ENCODE results near the gene ZNF385B.

ZNF385B gene

GRCh38 chr2:179619947-179620467 is 241.4 kb downstream of the ZNF385B start:
- DNase-seq, result no peak

DNA sequence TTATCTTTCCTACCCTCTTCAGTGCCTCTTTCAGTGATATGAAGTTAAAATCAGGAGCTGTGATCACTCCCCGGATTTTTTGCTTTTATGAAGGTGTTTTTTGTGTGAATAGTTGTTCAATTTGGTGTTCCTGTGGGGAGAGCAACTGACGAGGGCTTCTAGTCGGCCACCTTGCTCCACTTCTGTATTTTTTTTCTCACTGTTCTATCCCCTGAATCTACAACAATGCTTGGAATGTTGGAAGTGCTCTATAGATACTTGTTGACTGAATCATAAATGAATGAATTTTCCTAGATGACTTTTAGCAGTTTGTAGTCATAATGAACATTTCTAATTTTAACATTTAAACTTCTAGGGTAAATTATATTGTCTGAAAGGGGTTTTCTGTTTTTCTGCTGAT is 247.3 kb downstream of the ZNF385B start:
- no peak for DNase-seq

DNA sequence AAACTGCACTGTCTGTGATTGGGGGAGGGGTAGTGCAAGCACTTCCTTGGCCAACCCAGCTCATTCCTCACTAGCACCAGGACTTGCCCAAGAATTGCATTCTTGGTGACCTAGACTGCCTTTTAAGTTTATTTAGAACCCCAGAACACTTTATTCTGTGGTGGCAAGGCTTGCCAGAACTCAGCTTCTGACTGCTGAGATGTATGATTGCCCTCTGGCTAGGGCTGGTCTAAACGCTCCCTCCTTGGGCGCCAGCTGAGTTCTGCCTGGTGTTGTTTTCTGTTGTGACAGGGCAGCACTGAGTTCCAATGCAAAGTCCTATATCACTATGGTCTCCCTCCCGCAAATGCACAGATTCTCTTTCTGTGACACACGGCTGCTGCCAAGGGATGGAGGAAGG is 247.7 kb downstream of the ZNF385B start:
- no peak for DNase-seq

- no peak for DNase-seq
Observed at GRCh38 chr2:179613299-179613651, 248.1 kb downstream of the ZNF385B start.

GRCh38 chr2:179612591-179613298 is 248.7 kb downstream of the ZNF385B start:
- no peak for DNase-seq

DNA sequence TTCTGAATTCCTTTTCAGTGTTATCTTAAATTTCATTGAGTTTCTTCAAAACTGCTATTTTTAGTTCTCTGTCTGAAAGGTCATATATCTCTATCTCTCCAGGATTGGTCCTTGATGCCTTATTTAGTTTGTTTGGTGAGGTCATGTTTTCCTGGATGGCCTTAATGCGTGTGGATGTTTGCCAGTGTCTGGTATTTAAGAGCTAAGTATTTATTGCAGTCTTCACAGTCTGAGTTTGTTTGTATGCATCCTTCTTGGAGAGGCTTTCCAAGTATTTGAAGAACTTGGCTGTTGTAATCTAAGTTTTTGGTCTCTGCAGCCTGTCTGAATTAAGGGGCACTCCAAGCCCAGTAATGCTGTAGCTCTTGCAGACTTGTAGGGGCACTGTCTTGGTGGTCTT is 249.3 kb downstream of the ZNF385B start:
- no peak for DNase-seq

DNA sequence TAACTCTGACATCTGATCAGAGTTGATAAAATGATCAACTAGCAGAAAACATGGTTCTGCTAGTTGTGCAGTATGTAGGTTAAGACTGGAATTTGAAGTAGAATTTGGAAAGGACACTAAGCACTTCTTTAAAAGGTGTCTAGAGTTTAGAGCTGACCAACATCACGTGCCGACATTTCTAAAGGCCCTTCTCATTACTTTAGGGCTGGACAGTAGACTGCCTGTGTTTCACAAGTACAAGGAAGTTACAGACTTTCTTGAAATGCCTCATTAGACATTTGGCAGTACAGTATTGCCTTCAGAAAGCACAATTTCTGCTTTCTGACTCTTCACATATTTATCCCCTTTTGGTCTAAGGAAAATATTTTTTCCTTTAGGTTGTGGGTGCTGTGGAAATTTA is 255.3 kb downstream of the ZNF385B start:
- DNase-seq, result no peak

GRCh38 chr2:179605341-179605740 is 256.1 kb downstream of the ZNF385B start:
- no peak for DNase-seq

GRCh38 chr2:179604598-179604997 is 256.8 kb downstream of the ZNF385B start:
- DNase-seq, result no peak

DNA sequence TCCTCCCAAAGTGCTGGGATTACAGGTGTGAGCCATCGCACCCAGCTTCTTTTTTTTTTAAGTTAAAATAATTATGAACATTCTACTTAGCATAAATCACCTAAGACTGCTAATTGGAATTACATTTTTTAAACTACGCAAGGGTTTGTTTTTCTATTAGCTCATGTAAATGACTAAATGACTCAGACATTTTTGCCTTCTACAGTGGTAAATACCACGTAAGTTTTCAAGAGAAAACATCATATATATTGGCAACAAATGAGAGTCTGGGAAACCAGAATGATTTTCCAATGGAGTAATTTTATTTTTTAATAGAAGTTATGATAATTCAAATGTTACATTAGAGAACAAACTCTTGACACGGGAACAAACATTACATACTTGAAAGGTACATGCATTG is 259.0 kb downstream of the ZNF385B start:
- no peak for DNase-seq

GRCh38 chr2:179596018-179596417 is 265.4 kb downstream of the ZNF385B start:
- no peak for DNase-seq

DNA sequence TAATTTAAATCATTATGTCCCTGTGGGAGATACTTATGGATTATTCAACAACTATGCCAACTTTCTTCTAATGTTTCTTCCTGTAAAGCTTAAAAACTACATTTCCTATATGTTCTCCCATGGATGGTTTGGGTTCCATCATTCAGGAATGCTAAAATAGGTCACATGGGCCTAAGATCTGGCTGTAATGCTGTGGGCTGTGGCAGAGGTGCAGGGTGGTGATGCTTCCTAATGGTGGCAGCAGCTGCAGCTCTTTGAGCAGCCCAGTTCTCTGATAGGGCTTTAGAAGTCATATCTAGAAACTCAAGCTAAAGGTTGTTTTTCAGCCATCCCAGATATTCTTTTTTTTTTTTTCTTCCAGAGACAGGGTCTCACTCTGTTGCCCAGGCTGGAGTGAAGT is 266.1 kb downstream of the ZNF385B start:
- no peak for DNase-seq

- DNase-seq, result no peak
Observed at GRCh38 chr2:179594268-179595112, 266.9 kb downstream of the ZNF385B start.

GRCh38 chr2:179593323-179593722 is 268.1 kb downstream of the ZNF385B start:
- no peak for DNase-seq

DNA sequence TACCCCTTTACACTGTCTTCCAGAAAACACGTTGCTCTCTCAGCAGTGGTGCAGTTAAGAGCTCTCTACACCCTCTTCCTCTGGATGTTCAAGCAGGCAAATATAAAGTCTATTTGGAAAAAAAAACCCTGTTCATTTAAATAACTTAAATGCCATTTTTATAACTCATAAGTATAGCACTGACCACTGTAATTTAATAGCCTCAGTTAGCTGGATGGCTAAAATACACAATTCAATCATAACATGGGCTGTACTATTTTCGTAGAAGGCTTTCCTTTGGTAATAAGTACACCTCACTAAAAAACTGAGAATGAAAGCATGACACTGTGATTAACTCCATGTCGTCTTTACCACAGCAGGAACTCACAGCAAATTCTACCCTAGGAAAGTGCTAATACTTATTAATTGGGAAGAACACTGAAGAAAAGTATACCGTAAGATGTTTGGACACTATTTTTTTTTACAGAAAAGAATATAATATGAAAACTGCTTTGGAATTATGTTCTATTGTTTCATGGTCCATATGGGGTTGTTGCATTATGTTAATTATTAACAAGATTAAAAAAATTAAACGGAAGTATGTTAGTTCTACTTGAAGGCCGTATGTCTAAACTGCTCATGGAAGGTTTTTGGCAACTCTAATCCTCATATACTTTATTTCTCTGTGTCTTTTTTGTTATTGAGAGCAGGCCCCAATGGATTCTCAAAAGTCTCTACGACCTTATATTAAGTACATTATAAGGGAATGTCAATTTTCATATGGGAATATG is 269.1 kb downstream of the ZNF385B start:
- DNase-seq, result no peak

GRCh38 chr2:179591690-179592089 is 269.7 kb downstream of the ZNF385B start:
- no peak for DNase-seq

DNA sequence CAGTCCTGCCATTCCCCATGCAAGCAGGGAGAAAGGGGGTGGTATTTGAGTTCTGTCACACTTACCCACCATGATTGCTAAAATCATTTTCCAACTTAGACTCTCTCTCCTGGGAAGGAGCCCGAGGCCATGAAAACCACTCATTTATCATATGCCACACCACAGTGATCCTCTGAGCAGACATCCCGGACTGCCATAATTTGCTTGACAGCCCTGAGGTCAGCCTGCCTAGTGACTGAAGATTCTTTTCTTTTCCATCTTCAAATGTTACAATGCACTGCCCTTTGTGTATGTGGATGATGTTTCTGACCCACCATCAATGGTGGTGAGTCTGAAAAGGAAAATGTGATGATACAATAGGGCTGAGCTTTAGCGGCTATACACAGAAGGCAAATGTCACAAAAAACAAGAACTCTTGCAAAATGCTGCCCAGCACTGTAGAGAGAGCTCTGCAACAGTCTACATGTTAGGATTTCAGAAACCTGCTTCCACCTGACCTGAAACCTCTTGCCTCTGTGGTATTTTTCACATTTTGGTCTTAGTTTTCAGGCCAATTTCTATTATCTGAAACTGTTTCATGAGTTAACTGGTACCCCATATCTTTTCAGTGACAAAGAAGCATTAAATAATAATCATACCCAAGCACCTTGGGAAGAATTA is 272.8 kb downstream of the ZNF385B start:
- DNase-seq, result no peak

DNA sequence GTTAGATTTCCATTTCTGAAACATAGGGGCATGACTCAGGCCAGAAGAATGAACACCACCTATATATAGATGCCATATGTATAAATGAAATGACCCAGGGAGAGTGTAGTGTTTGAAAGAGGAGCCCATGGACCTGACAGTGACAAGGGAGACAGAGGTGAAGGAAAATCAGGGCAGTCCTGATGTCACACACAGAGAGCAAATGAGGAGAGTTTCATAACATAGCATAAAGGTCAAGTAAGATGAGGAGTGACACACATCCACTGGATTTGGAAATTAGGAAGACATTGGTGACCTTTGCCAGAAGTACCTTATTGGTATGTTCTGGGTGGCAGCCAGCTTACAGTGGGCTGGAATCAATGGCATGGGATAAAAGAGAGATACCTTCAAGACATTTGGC is 276.7 kb downstream of the ZNF385B start:
- DNase-seq, result no peak

- no peak for DNase-seq
Observed at GRCh38 chr2:179581605-179582004, 279.8 kb downstream of the ZNF385B start.

- DNase-seq, result no peak
Observed at GRCh38 chr2:179580378-179581146, 280.9 kb downstream of the ZNF385B start.

DNA sequence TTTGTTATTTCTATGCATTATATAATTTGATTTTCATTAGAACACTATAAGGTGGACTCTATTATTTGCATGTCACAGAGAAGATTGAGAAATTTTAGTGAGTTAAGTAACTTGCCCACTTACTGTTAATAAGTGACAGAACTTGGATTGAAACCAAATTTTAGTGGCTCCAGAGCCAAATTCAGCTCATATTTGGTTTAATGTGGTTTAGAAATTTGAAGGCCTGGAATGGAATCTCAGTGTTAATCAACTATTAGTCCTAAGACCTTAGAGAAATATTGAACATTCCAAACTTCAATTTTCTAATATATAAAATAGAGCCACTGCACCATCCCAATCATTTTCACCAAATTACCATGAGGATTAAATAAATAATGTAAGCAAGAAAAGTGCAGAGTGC is 281.6 kb downstream of the ZNF385B start:
- DNase-seq, result no peak

All from GF-D8 (cell line).